Measurements from ENCODE around the gene RNPC3. TPM values are rescaled to one million over a fixed set of nuclear protein-coding genes. Genes with fewer than 3 reads are reported as not detected.
A peak's percentile ranks its signal among the peaks of the same experiment; 100 is the strongest.

RNPC3 gene
- 5.5 and 6.1 TPM in 2 replicates for total RNA-seq (2014; rRNA removed; shearing (Covaris generic))
- 5.0 and 6.7 TPM in 2 replicates for polyA plus RNA-seq (2015; cell fraction: cytosol; rRNA removed)
- polyA plus RNA-seq (2015; cell fraction: nucleus; rRNA removed) = 111 and 121 TPM in 2 replicates

GRCh38 chr1:103525607-103526507, at the start of gene RNPC3:
TSS of gene RNPC3 (plus strand) at chr1:103525699. CDS start at chr1:103526071, 372 bp downstream.
- in situ Hi-C loops (cut with HindIII; ENCODE audit: low pct_unique_long_range_greater_than_20kb, low sequenced_read_pairs) = no loop called here
- DNase-seq (ENCODE audit: low read depth, low spot score) = peak; percentile 86

- in situ Hi-C loops (cut with HindIII; ENCODE audit: low pct_unique_long_range_greater_than_20kb, low sequenced_read_pairs) = no loop called here
- no peak for DNase-seq (ENCODE audit: low read depth, low spot score)
Measured at GRCh38 chr1:103477101-103477500, 48.4 kb upstream of the RNPC3 start.

GRCh38 chr1:103489935-103490334, 35.6 kb upstream of the RNPC3 start:
- in situ Hi-C loops (cut with HindIII; ENCODE audit: low pct_unique_long_range_greater_than_20kb, low sequenced_read_pairs) = no loop called here
- DNase-seq (ENCODE audit: low read depth, low spot score) = no peak

GRCh38 chr1:103492003-103492625, 33.4 kb upstream of the RNPC3 start:
- in situ Hi-C loops (cut with HindIII; ENCODE audit: low pct_unique_long_range_greater_than_20kb, low sequenced_read_pairs) = no loop called here
- DNase-seq (ENCODE audit: low read depth, low spot score) = no peak

- no peak for DNase-seq (ENCODE audit: low read depth, low spot score)
- in situ Hi-C loops (cut with HindIII; ENCODE audit: low pct_unique_long_range_greater_than_20kb, low sequenced_read_pairs) = no loop called here
Measured at GRCh38 chr1:103496014-103496635, 29.4 kb upstream of the RNPC3 start.

- in situ Hi-C loops (cut with HindIII; ENCODE audit: low pct_unique_long_range_greater_than_20kb, low sequenced_read_pairs) = no loop called here
- no peak for DNase-seq (ENCODE audit: low read depth, low spot score)
Measured at GRCh38 chr1:103497404-103497803, 28.1 kb upstream of the RNPC3 start.

GRCh38 chr1:103509250-103509649, 16.2 kb upstream of the RNPC3 start:
- DNase-seq (ENCODE audit: low read depth, low spot score) = no peak
- in situ Hi-C loops (cut with HindIII; ENCODE audit: low pct_unique_long_range_greater_than_20kb, low sequenced_read_pairs) = no loop called here

- in situ Hi-C loops (cut with HindIII; ENCODE audit: low pct_unique_long_range_greater_than_20kb, low sequenced_read_pairs) = no loop called here
- no peak for DNase-seq (ENCODE audit: low read depth, low spot score)
Measured at GRCh38 chr1:103513711-103514110, 11.8 kb upstream of the RNPC3 start.

GRCh38 chr1:103514920-103515503, 10.5 kb upstream of the RNPC3 start:
- in situ Hi-C loops (cut with HindIII; ENCODE audit: low pct_unique_long_range_greater_than_20kb, low sequenced_read_pairs) = no loop called here
- peak; percentile 76 for DNase-seq (ENCODE audit: low read depth, low spot score)

- DNase-seq (ENCODE audit: low read depth, low spot score) = no peak
- in situ Hi-C loops (cut with HindIII; ENCODE audit: low pct_unique_long_range_greater_than_20kb, low sequenced_read_pairs) = no loop called here
Measured at GRCh38 chr1:103516283-103516682, 9.2 kb upstream of the RNPC3 start.

- in situ Hi-C loops (cut with HindIII; ENCODE audit: low pct_unique_long_range_greater_than_20kb, low sequenced_read_pairs) = no loop called here
- peak; percentile 8 for DNase-seq (ENCODE audit: low read depth, low spot score)
Measured at GRCh38 chr1:103516693-103517092, 8.8 kb upstream of the RNPC3 start.

- no peak for DNase-seq (ENCODE audit: low read depth, low spot score)
- in situ Hi-C loops (cut with HindIII; ENCODE audit: low pct_unique_long_range_greater_than_20kb, low sequenced_read_pairs) = no loop called here
Measured at GRCh38 chr1:103517380-103518047, 8.0 kb upstream of the RNPC3 start.

GRCh38 chr1:103520822-103521221, 4.7 kb upstream of the RNPC3 start:
- in situ Hi-C loops (cut with HindIII; ENCODE audit: low pct_unique_long_range_greater_than_20kb, low sequenced_read_pairs) = no loop called here
- DNase-seq (ENCODE audit: low read depth, low spot score) = no peak

- no peak for DNase-seq (ENCODE audit: low read depth, low spot score)
- in situ Hi-C loops (cut with HindIII; ENCODE audit: low pct_unique_long_range_greater_than_20kb, low sequenced_read_pairs) = no loop called here
Measured at GRCh38 chr1:103523346-103523745, 2.2 kb upstream of the RNPC3 start.

GRCh38 chr1:103525114-103525606, 339 bp upstream of the RNPC3 start:
- in situ Hi-C loops (cut with HindIII; ENCODE audit: low pct_unique_long_range_greater_than_20kb, low sequenced_read_pairs) = no loop called here
- peak; percentile 48 for DNase-seq (ENCODE audit: low read depth, low spot score)

GRCh38 chr1:103527331-103527730, 1.8 kb downstream of the RNPC3 start:
- no peak for DNase-seq (ENCODE audit: low read depth, low spot score)
- in situ Hi-C loops (cut with HindIII; ENCODE audit: low pct_unique_long_range_greater_than_20kb, low sequenced_read_pairs) = no loop called here

- in situ Hi-C loops (cut with HindIII; ENCODE audit: low pct_unique_long_range_greater_than_20kb, low sequenced_read_pairs) = no loop called here
- DNase-seq (ENCODE audit: low read depth, low spot score) = no peak
Measured at GRCh38 chr1:103529746-103530145, 4.2 kb downstream of the RNPC3 start.
